Spleen (tissue), 11 donors: Measurements from ENCODE around the gene SDK1. TPM values are rescaled to one million over a fixed set of nuclear protein-coding genes. Genes with fewer than 3 reads are reported as not detected.

Experiments
- DNase-seq: peaks from one replicate; pipeline ENCODE4 v3.0.0-alpha.2; 2020
- H3K27ac ChIP-seq, 8 donors: fragments of 200-600 bp; sonication (generic) in 7 of 8; 1 replicate in 4 of 8; 2 replicates in 4 of 8; pipeline versions ENCODE4 v1.5.0 to v1.8.0; 2016 to 2021; ENCODE audit warnings: inconsistent platforms in 4 of 8, mild to moderate bottlenecking in 4 of 8, moderate library complexity in 1 of 8
- H3K27me3 ChIP-seq, 7 donors: fragments of 200-600 bp; sonication (generic) in 6 of 7; replicated peaks in 1 of 7; 1 replicate in 4 of 7; 2 replicates in 3 of 7; pipeline versions ENCODE4 v1.5.0 to v1.8.0; 2016 to 2021; ENCODE audit warnings: inconsistent platforms in 3 of 7, mild to moderate bottlenecking in 1 of 7
- H3K36me3 ChIP-seq, 6 donors: fragments of 200-600 bp; sonication (generic) in 5 of 6; 1 replicate in 4 of 6; 2 replicates in 2 of 6; pipeline versions ENCODE4 v1.5.0 to v1.8.0; 2016 to 2021; ENCODE audit warnings: inconsistent platforms in 2 of 6
- H3K4me1 ChIP-seq, 6 donors: fragments of 200-600 bp; sonication (generic) in 5 of 6; 1 replicate in 3 of 6; 2 replicates in 3 of 6; pipeline versions ENCODE4 v1.5.0 to v1.8.0; 2016 to 2021; ENCODE audit warnings: inconsistent platforms in 3 of 6
- H3K4me3 ChIP-seq, 8 donors: fragments of 200-600 bp; sonication (generic) in 7 of 8; 1 replicate in 4 of 8; 2 replicates in 4 of 8; pipeline versions ENCODE4 v1.5.0 to v1.8.0; 2016 to 2021; ENCODE audit warnings: inconsistent platforms in 4 of 8, mild to moderate bottlenecking in 4 of 8, moderate library complexity in 2 of 8
- H3K9me3 ChIP-seq, 8 donors: fragments of 200-600 bp; sonication (generic) in 7 of 8; 1 replicate in 4 of 8; 2 replicates in 4 of 8; pipeline versions ENCODE4 v1.5.0 to v1.8.0; 2016 to 2021; ENCODE audit warnings: inconsistent platforms in 4 of 8
- CTCF ChIP-seq, 11 experiments: fragments of 200-600 bp in 7 of 11; fragments of 450-650 bp in 4 of 11; sonication (generic) in 4 of 11; IDR thresholded peaks in 8 of 11; conservative IDR thresholded peaks in 3 of 11; 1 replicate in 7 of 11; 2 replicates in 4 of 11; pipeline versions ENCODE4 v1.4.0 to v1.8.0; 2016 to 2021; ENCODE audit warnings: antibody characterized with exemption in 11 of 11, inconsistent platforms in 4 of 11, mild to moderate bottlenecking in 1 of 11
- POLR2A ChIP-seq, 3 donors: fragments of 450-650 bp; IDR thresholded peaks; one replicate each; pipeline ENCODE4 v1.5.1; 2017; ENCODE audit warnings: antibody characterized with exemption in 3 of 3, mild to moderate bottlenecking in 1 of 3
- POLR2AphosphoS5 ChIP-seq, 3 donors: sonication (generic); formaldehyde crosslinking; IDR thresholded peaks; one replicate each; pipeline ENCODE4 v1.5.1; 2017; ENCODE audit warnings: antibody characterized with exemption in 3 of 3
- WGBS, 5 donors: extraction: QIAGEN DNeasy Blood & Tissue Kit in 3 of 5; methylation state at CpG; one replicate each; pipeline versions ENCODE4 v1.1.5 to v1.1.7; 2013 to 2018; 5-methylcytosine and 5-hydroxymethylcytosine counted together
- intact Hi-C: fragments of 100-400 bp; cut with DNase I; formaldehyde crosslinking; loops from one replicate; pipeline ENCODE4 v1.15.0; 2023; ENCODE audit warnings: low total_unique reads
- polyA plus RNA-seq, 3 donors: library from polyadenylated mRNA; stranded (reverse); fragments of 200-250 nt; gene quantifications; one replicate each; pipeline ENCODE4 v1.2.1, GENCODE V29; 2013
- total RNA-seq, 7 donors: library from RNA; depleted of rRNA in 3 of 7; stranded (reverse); fragments of >200 nt in 3 of 7; fragmentation: NEBNext Ultra II Directional in 4 of 7; extraction: Animal tissue kit (Norgen Biotek cat#: 25700) in 4 of 7; gene quantifications; one replicate each; pipeline versions ENCODE4 v1.1.0 to v1.2.1, GENCODE V29; 2016 to 2021
- donor health status: healthy with polysubstance abuse.
- donor health status: DM: no; HTN: no; CAD: no; lungs with moderate emphysema.
- donor health status: DM: no; HTN: no; CAD: no.
- donor health status: Bipolar disorder and iron deficiency.
- donor health status: healthy.
- donor health status: DM: no; HTN: no; CAD: no.
- donor health status: DM: yes; HTN: yes; CAD: no.

The SDK1 gene
- total and polyA plus RNA-seq, 10 donors: 3.2 to 54.1 (median 35.1) TPM

- H3K9me3 ChIP-seq: peaks cover 0 to 7% (median 0%) of the 10 kb centered on the region in 8 donors
- intact Hi-C loops: no loop called here
- H3K27me3 ChIP-seq: no peaks in the 10 kb centered on the region
- H3K4me3 ChIP-seq: no peak overlapping the region
- 83 to 94% (median 90%) methylated on average over 13 of the region's 13 CpGs for WGBS, 5 donors
- DNase-seq: no peak
- no peak overlapping the region for H3K27ac ChIP-seq
- H3K36me3 ChIP-seq: peaks cover 0 to 11% (median 1%) of the 10 kb centered on the region in 6 donors
- TF ChIP-seq CTCF (IDR thresholded peaks at IDR 0.05 in 8 of 11, conservative IDR thresholded peaks at IDR 0.05 in 3 of 11) (no peak), POLR2A (IDR thresholded peaks at IDR 0.05) (no peak), POLR2AphosphoS5 (IDR thresholded peaks at IDR 0.05) (no peak)
- peaks cover 0 to 19% (median 5%) of the 10 kb centered on the region in 6 donors for H3K4me1 ChIP-seq
These were observed 772.7 kb downstream of the SDK1 start for GRCh38 chr7:4073750-4074149.

- TF ChIP-seq POLR2A (IDR thresholded peaks at IDR 0.05) (no peak), POLR2AphosphoS5 (IDR thresholded peaks at IDR 0.05) (no peak), CTCF (IDR thresholded peaks at IDR 0.05 in 8 of 11, conservative IDR thresholded peaks at IDR 0.05 in 3 of 11) (no peak)
- no peak overlapping the region for H3K4me3 ChIP-seq
- peaks cover 0 to 11% (median 1%) of the 10 kb centered on the region in 6 donors for H3K36me3 ChIP-seq
- no peak overlapping the region for H3K27ac ChIP-seq
- intact Hi-C loops: no loop called here
- H3K4me1 ChIP-seq: peaks cover 0 to 12% (median 2%) of the 10 kb centered on the region in 6 donors
- H3K9me3 ChIP-seq: peaks cover 0 to 7% (median 0%) of the 10 kb centered on the region in 8 donors
- WGBS, 5 donors: 82 to 94% (median 92%) methylated on average over 8 of the region's 8 CpGs
- DNase-seq: no peak
- H3K27me3 ChIP-seq: no peaks in the 10 kb centered on the region
These were observed 773.4 kb downstream of the SDK1 start for GRCh38 chr7:4074407-4074806.

- Histone ChIP-seq H3K27me3 (no peaks in the 10 kb centered on the region), H3K27ac (no peak overlapping the region), H3K36me3 (peaks cover 0 to 11% (median 1%) of the 10 kb centered on the region in 6 donors), H3K4me3 (no peak overlapping the region), H3K9me3 (peaks cover 0 to 7% (median 0%) of the 10 kb centered on the region in 8 donors), H3K4me1 (peaks cover 0 to 7% (median 0%) of the 10 kb centered on the region in 6 donors)
- intact Hi-C loops: no loop called here
- no peak for TF ChIP-seq CTCF (IDR thresholded peaks at IDR 0.05 in 8 of 11, conservative IDR thresholded peaks at IDR 0.05 in 3 of 11)
- TF ChIP-seq POLR2A (IDR thresholded peaks at IDR 0.05): no peak
- no peak for TF ChIP-seq POLR2AphosphoS5 (IDR thresholded peaks at IDR 0.05)
- no peak for DNase-seq
- WGBS, 5 donors: 83 to 96% (median 90%) methylated on average over 6 to 8 of the region's 8 CpGs
These were observed 773.9 kb downstream of the SDK1 start for GRCh38 chr7:4074994-4075393.

GRCh38 chr7:4076701-4077294 is 775.7 kb downstream of the SDK1 start:
- H3K36me3 ChIP-seq: peaks cover 0 to 11% (median 1%) of the 10 kb centered on the region in 6 donors
- H3K4me3 ChIP-seq: no peak overlapping the region
- no peaks in the 10 kb centered on the region for H3K27me3 ChIP-seq
- intact Hi-C loops: no loop called here
- TF ChIP-seq POLR2AphosphoS5 (IDR thresholded peaks at IDR 0.05) (no peak), POLR2A (IDR thresholded peaks at IDR 0.05) (no peak), CTCF (IDR thresholded peaks at IDR 0.05 in 8 of 11, conservative IDR thresholded peaks at IDR 0.05 in 3 of 11) (no peak)
- no peak overlapping the region for H3K27ac ChIP-seq
- no peaks in the 10 kb centered on the region for H3K4me1 ChIP-seq
- WGBS, 5 donors: 88 to 92% (median 88%) methylated on average over 19 of the region's 19 CpGs
- DNase-seq: peak; percentile 54
- H3K9me3 ChIP-seq: peaks cover 0 to 7% (median 0%) of the 10 kb centered on the region in 8 donors
